ENCODE measurements around the gene OR5L1. TPM values are rescaled to one million over a fixed set of nuclear protein-coding genes. Genes with fewer than 3 reads are reported as not detected.

Gene OR5L1
- total RNA-seq, 1 donor from 2014 or later = not detected

GRCh38 chr11:55819330-55819729 is 8.2 kb downstream of the OR5L1 start, which contains the start of gene OR5D18:
Gene OR5D18, plus strand, starts transcription at chr11:55819630. Its CDS starts 0 bp downstream, at chr11:55819630.
- H3K27ac Mint-ChIP-seq = no peak within 1 kb of the TSS

GRCh38 chr11:55826919-55827318 is 15.8 kb downstream of the OR5L1 start, which contains the start of gene OR5L2:
Gene OR5L2, plus strand, starts transcription at chr11:55827219. Its CDS starts 0 bp downstream, at chr11:55827219.
- Mint-ChIP-seq H3K27me3 (no peaks in the 10 kb centered on the region), H3K4me3 (no peak within 1 kb of the TSS), H3K36me3 (no peaks in the 10 kb centered on the region), H3K27ac (no peak within 1 kb of the TSS), H3K4me1 (ENCODE audit: unreplicated experiment) (no peaks in the 10 kb centered on the region), H3K9me3 (no peaks in the 10 kb centered on the region)
- no peak for DNase-seq (ENCODE audit: extremely low spot score, unreplicated experiment)
- no peak for TF ChIP-seq CTCF (conservative IDR thresholded peaks at IDR 0.05)

More at GRCh38 chr11:55819330-55819729, 8.2 kb downstream of the OR5L1 start, which contains the start of gene OR5D18:
- Mint-ChIP-seq H3K27me3 (no peaks in the 10 kb centered on the region), H3K36me3 (no peaks in the 10 kb centered on the region), H3K4me3 (no peak within 1 kb of the TSS), H3K9me3 (no peaks in the 10 kb centered on the region), H3K4me1 (ENCODE audit: unreplicated experiment) (no peaks in the 10 kb centered on the region)
- no peak for DNase-seq (ENCODE audit: extremely low spot score, unreplicated experiment)
- no peak for TF ChIP-seq CTCF (conservative IDR thresholded peaks at IDR 0.05)

GRCh38 chr11:55838452-55838851 is 27.3 kb downstream of the OR5L1 start, which contains the start of gene OR5D16:
Gene OR5D16, plus strand, starts transcription at chr11:55838752. Its CDS starts 0 bp downstream, at chr11:55838752.
- Mint-ChIP-seq H3K27me3 (no peaks in the 10 kb centered on the region), H3K9me3 (peaks cover 7% of the 10 kb centered on the region), H3K36me3 (no peaks in the 10 kb centered on the region), H3K4me3 (no peak within 1 kb of the TSS), H3K27ac (no peak within 1 kb of the TSS), H3K4me1 (ENCODE audit: unreplicated experiment) (no peaks in the 10 kb centered on the region)
- no peak for TF ChIP-seq CTCF (conservative IDR thresholded peaks at IDR 0.05)
- DNase-seq (ENCODE audit: extremely low spot score, unreplicated experiment) = no peak

GRCh38 chr11:55847453-55847852 is 36.3 kb downstream of the OR5L1 start:
- H3K4me1 Mint-ChIP-seq (ENCODE audit: unreplicated experiment) = no peaks in the 10 kb centered on the region
- H3K27me3 Mint-ChIP-seq = no peaks in the 10 kb centered on the region
- H3K9me3 Mint-ChIP-seq = peaks cover 14% of the 10 kb centered on the region
- no peak for TF ChIP-seq CTCF (conservative IDR thresholded peaks at IDR 0.05)
- DNase-seq (ENCODE audit: extremely low spot score, unreplicated experiment) = no peak
- H3K36me3 Mint-ChIP-seq = no peaks in the 10 kb centered on the region
- H3K4me3 Mint-ChIP-seq = no peak overlapping the region
- no peak overlapping the region for H3K27ac Mint-ChIP-seq

- no peaks in the 10 kb centered on the region for H3K36me3 Mint-ChIP-seq
- H3K4me1 Mint-ChIP-seq (ENCODE audit: unreplicated experiment) = no peaks in the 10 kb centered on the region
- peaks cover 14% of the 10 kb centered on the region for H3K9me3 Mint-ChIP-seq
- DNase-seq (ENCODE audit: extremely low spot score, unreplicated experiment) = no peak
- H3K27ac Mint-ChIP-seq = no peak overlapping the region
- no peaks in the 10 kb centered on the region for H3K27me3 Mint-ChIP-seq
- TF ChIP-seq CTCF (conservative IDR thresholded peaks at IDR 0.05) = no peak
- no peak overlapping the region for H3K4me3 Mint-ChIP-seq
Measured at GRCh38 chr11:55849037-55849436, 37.9 kb downstream of the OR5L1 start.

- TF ChIP-seq CTCF (conservative IDR thresholded peaks at IDR 0.05) = no peak
- Mint-ChIP-seq H3K36me3 (no peaks in the 10 kb centered on the region), H3K4me3 (no peak overlapping the region), H3K27ac (no peak overlapping the region), H3K9me3 (no peaks in the 10 kb centered on the region), H3K27me3 (no peaks in the 10 kb centered on the region), H3K4me1 (ENCODE audit: unreplicated experiment) (no peaks in the 10 kb centered on the region)
- DNase-seq (ENCODE audit: extremely low spot score, unreplicated experiment) = no peak
Measured at GRCh38 chr11:55852141-55852540, 41.0 kb downstream of the OR5L1 start.
